ENCODE data around the gene PPIG.
"Not testable (repeated sequence)": the region's sequence is repeated elsewhere in the genome, so short reads cannot be mapped to it uniquely, and the experiment has no call there.

Gene PPIG

GRCh38 chr2:169598982-169599381 lies 14.8 kb downstream of the PPIG start:
- no peak for DNase-seq (ENCODE audit: insufficient read length, low spot score)
- no peak for TF ChIP-seq CTCF (IDR thresholded peaks at IDR 0.05; ENCODE audit: insufficient read depth, missing control alignments)
- FAIRE-seq: no peak

GRCh38 chr2:169599568-169599967 lies 15.4 kb downstream of the PPIG start:
- FAIRE-seq: no peak
- TF ChIP-seq CTCF (IDR thresholded peaks at IDR 0.05; ENCODE audit: insufficient read depth, missing control alignments): no peak

GRCh38 chr2:169609264-169609663 lies 25.1 kb downstream of the PPIG start:
- FAIRE-seq (no peak), DNase-seq (ENCODE audit: insufficient read length, low spot score) (no peak)
- no peak for TF ChIP-seq CTCF (IDR thresholded peaks at IDR 0.05; ENCODE audit: insufficient read depth, missing control alignments)

More at GRCh38 chr2:169599568-169599967, 15.4 kb downstream of the PPIG start:
- DNase-seq (ENCODE audit: insufficient read length, low spot score): no peak

- TF ChIP-seq CTCF (IDR thresholded peaks at IDR 0.05; ENCODE audit: insufficient read depth, missing control alignments): no peak
- DNase-seq (ENCODE audit: insufficient read length, low spot score): no peak
- no peak for FAIRE-seq
These were observed 29.7 kb downstream of the PPIG start for GRCh38 chr2:169613876-169614275.

- not testable (repeated sequence) for FAIRE-seq; DNase-seq (ENCODE audit: insufficient read length, low spot score)
These were observed 31.8 kb downstream of the PPIG start for GRCh38 chr2:169615982-169616381.

GRCh38 chr2:169619946-169620345 lies 35.8 kb downstream of the PPIG start:
- FAIRE-seq: no peak

GRCh38 chr2:169620509-169620908 lies 36.4 kb downstream of the PPIG start:
- FAIRE-seq (no peak), DNase-seq (ENCODE audit: insufficient read length, low spot score) (no peak)
- no peak for TF ChIP-seq CTCF (IDR thresholded peaks at IDR 0.05; ENCODE audit: insufficient read depth, missing control alignments)

More at GRCh38 chr2:169619946-169620345, 35.8 kb downstream of the PPIG start:
- no peak for TF ChIP-seq CTCF (IDR thresholded peaks at IDR 0.05; ENCODE audit: insufficient read depth, missing control alignments)
- DNase-seq (ENCODE audit: insufficient read length, low spot score): no peak

- DNase-seq (ENCODE audit: insufficient read length, low spot score) (no peak), FAIRE-seq (no peak)
- no peak for TF ChIP-seq CTCF (IDR thresholded peaks at IDR 0.05; ENCODE audit: insufficient read depth, missing control alignments)
These were observed 39.1 kb downstream of the PPIG start for GRCh38 chr2:169623235-169623634.

All from D721Med (cell line).